ENCODE data around the gene CAMK2D. TPM values are rescaled to one million over a fixed set of nuclear protein-coding genes. Genes with fewer than 3 reads are reported as not detected.
A peak's percentile ranks its signal among the peaks of the same experiment; 100 is the strongest.

Gene CAMK2D
- total RNA-seq, 1 experiment from 2014 or later, result 7.1 TPM

- Histone ChIP-seq H3K79me2 (ENCODE audit: low read depth) (no peaks in the 10 kb centered on the region), H3K9me3 (ENCODE audit: insufficient read depth, low read depth) (no peaks in the 10 kb centered on the region), H3K27me3 (ENCODE audit: insufficient read depth, low read depth) (no peaks in the 10 kb centered on the region), H2AFZ (no peak overlapping the region), H3K27ac (no peak overlapping the region), H3K36me3 (ENCODE audit: low read depth) (no peaks in the 10 kb centered on the region), H3K4me2 (no peak overlapping the region), H4K20me1 (ENCODE audit: insufficient read depth) (no peaks in the 10 kb centered on the region), H3K9me2 (ENCODE audit: insufficient read depth) (no peaks in the 10 kb centered on the region), H3F3A (ENCODE audit: insufficient read depth, low read depth) (no peaks in the 10 kb centered on the region), H3K4me3 (no peak overlapping the region), H3K4me1 (replicated peaks; ENCODE audit: insufficient read depth) (peaks cover 20% of the 10 kb centered on the region)
- ChIA-PET POLR2A (ENCODE audit: unreplicated experiment) (no interaction called here), CTCF (interaction anchor here (0.7 kb wide), 1 partner anchor 1996 kb away, joined by 12 read pairs; no protein-coding TSS in a partner anchor)
- intact Hi-C loops (cut with micrococcal nuclease; ENCODE audit: unreplicated experiment), result no loop called here
- no TSS peak for BruUV-seq (replicated peaks)
- no peak for DNase-seq
- no peak for TF ChIP-seq EZH2 (IDR thresholded peaks at IDR 0.05; ENCODE audit: low read depth)
- TF ChIP-seq CTCF (conservative IDR thresholded peaks at IDR 0.05), result no peak
Observed at GRCh38 chr4:113560579-113560978, 201.0 kb downstream of the CAMK2D start.

- TF ChIP-seq CTCF (conservative IDR thresholded peaks at IDR 0.05), result no peak
- TF ChIP-seq EZH2 (IDR thresholded peaks at IDR 0.05; ENCODE audit: low read depth), result no peak
- no peaks in the 10 kb centered on the region for H3K79me2 ChIP-seq (ENCODE audit: low read depth)
- DNase-seq, result no peak
- H3K9me3 ChIP-seq (ENCODE audit: insufficient read depth, low read depth), result no peaks in the 10 kb centered on the region
- H3K27ac ChIP-seq, result no peak overlapping the region
- ChIA-PET POLR2A (ENCODE audit: unreplicated experiment) (no interaction called here), CTCF (interaction anchor here (0.7 kb wide), 1 partner anchor 1997 kb away, joined by 12 read pairs; no protein-coding TSS in a partner anchor)
- no peak overlapping the region for H2AFZ ChIP-seq
- intact Hi-C loops (cut with micrococcal nuclease; ENCODE audit: unreplicated experiment), result no loop called here
- no peaks in the 10 kb centered on the region for H3K36me3 ChIP-seq (ENCODE audit: low read depth)
- H3K27me3 ChIP-seq (ENCODE audit: insufficient read depth, low read depth), result no peaks in the 10 kb centered on the region
- H3K4me2 ChIP-seq, result no peak overlapping the region
- H3K4me1 ChIP-seq (replicated peaks; ENCODE audit: insufficient read depth), result peaks cover 20% of the 10 kb centered on the region
- no TSS peak for BruUV-seq (replicated peaks)
- H3F3A ChIP-seq (ENCODE audit: insufficient read depth, low read depth), result no peaks in the 10 kb centered on the region
- no peaks in the 10 kb centered on the region for H4K20me1 ChIP-seq (ENCODE audit: insufficient read depth)
- H3K4me3 ChIP-seq, result no peak overlapping the region
- H3K9me2 ChIP-seq (ENCODE audit: insufficient read depth), result no peaks in the 10 kb centered on the region
Observed at GRCh38 chr4:113559947-113560346, 201.6 kb downstream of the CAMK2D start.

- TF ChIP-seq CTCF (conservative IDR thresholded peaks at IDR 0.05), result no peak
- no peak for TF ChIP-seq EZH2 (IDR thresholded peaks at IDR 0.05; ENCODE audit: low read depth)
- peaks cover 20% of the 10 kb centered on the region for H3K4me1 ChIP-seq (replicated peaks; ENCODE audit: insufficient read depth)
- no peak overlapping the region for H3K4me3 ChIP-seq
- ChIA-PET CTCF (interaction anchor here (0.7 kb wide), 1 partner anchor 69 kb away, joined by 3 read pairs; no protein-coding TSS in a partner anchor), POLR2A (ENCODE audit: unreplicated experiment) (interaction anchor here (0.7 kb wide), 2 partner anchors 9 to 396 kb away, joined by 3 read pairs; no protein-coding TSS in a partner anchor)
- peak overlapping the region; percentile 42 for H3K4me2 ChIP-seq
- no peaks in the 10 kb centered on the region for H4K20me1 ChIP-seq (ENCODE audit: insufficient read depth)
- H3K9me3 ChIP-seq (ENCODE audit: insufficient read depth, low read depth), result no peaks in the 10 kb centered on the region
- no peak overlapping the region for H2AFZ ChIP-seq
- no peaks in the 10 kb centered on the region for H3K36me3 ChIP-seq (ENCODE audit: low read depth)
- no peaks in the 10 kb centered on the region for H3K9me2 ChIP-seq (ENCODE audit: insufficient read depth)
- no peak overlapping the region for H3K27ac ChIP-seq
- no TSS peak for BruUV-seq (replicated peaks)
- H3K27me3 ChIP-seq (ENCODE audit: insufficient read depth, low read depth), result no peaks in the 10 kb centered on the region
- peak in 1 of 2 experiments; percentile 67 for DNase-seq
- H3F3A ChIP-seq (ENCODE audit: insufficient read depth, low read depth), result no peaks in the 10 kb centered on the region
- H3K79me2 ChIP-seq (ENCODE audit: low read depth), result no peaks in the 10 kb centered on the region
- intact Hi-C loops (cut with micrococcal nuclease; ENCODE audit: unreplicated experiment), result loop anchor here (2.0 kb wide), 1 partner anchor 28 kb away; no protein-coding TSS in a partner anchor
Observed at GRCh38 chr4:113556382-113557134, 205.0 kb downstream of the CAMK2D start.

Measured in PC-9 (cell line).